Epithelial cell of esophagus (primary cell): ENCODE measurements around the gene SP6.

Experiments
- DNase-seq: peaks from one replicate; pipeline ENCODE4 v3.0.0; 2010; ENCODE audit warnings: low read depth
- H3K4me3 ChIP-seq: 2 replicates; pipeline ENCODE4 v1.5.1; 2011; ENCODE audit warnings: mild to moderate bottlenecking, low read length, control low read depth
- CTCF ChIP-seq: IDR thresholded peaks from 2 replicates; pipeline ENCODE4 v1.5.1; 2011; ENCODE audit warnings: low read depth, mild to moderate bottlenecking, low read length, control low read depth, inconsistent platforms; ENCODE audit not compliant: insufficient read depth; ENCODE audit errors: missing control alignments

Gene SP6

GRCh38 chr17:47884427-47884740, 33.4 kb upstream of the SP6 start:
- no peak overlapping the region for H3K4me3 ChIP-seq
- no peak for TF ChIP-seq CTCF
- DNase-seq, result no peak

GRCh38 chr17:47883589-47884426, 32.8 kb upstream of the SP6 start:
- H3K4me3 ChIP-seq, result no peak overlapping the region

GRCh38 chr17:47882695-47883588, 32.0 kb upstream of the SP6 start:
- no peak overlapping the region for H3K4me3 ChIP-seq
- no peak for TF ChIP-seq CTCF
- DNase-seq, result no peak

More at GRCh38 chr17:47883589-47884426, 32.8 kb upstream of the SP6 start:
- no peak for DNase-seq
- no peak for TF ChIP-seq CTCF

GRCh38 chr17:47882247-47882646, 31.3 kb upstream of the SP6 start:
- H3K4me3 ChIP-seq, result no peak overlapping the region
- no peak for DNase-seq
- TF ChIP-seq CTCF, result no peak

GRCh38 chr17:47879776-47880454, 29.0 kb upstream of the SP6 start:
- DNase-seq, result no peak
- H3K4me3 ChIP-seq, result no peak overlapping the region
- TF ChIP-seq CTCF, result no peak

GRCh38 chr17:47879028-47879585, 28.1 kb upstream of the SP6 start:
- H3K4me3 ChIP-seq, result no peak overlapping the region
- no peak for DNase-seq
- TF ChIP-seq CTCF, result no peak
